GM18907 (cell line): ENCODE measurements around the gene SLC1A2.

Source experiments
- ATAC-seq: cut with Tn5 transposase; IDR thresholded peaks from one replicate; pipeline ENCODE4 v1.9.1; 2021; ENCODE audit warnings: mild to moderate bottlenecking, moderate library complexity; ENCODE audit not compliant: unreplicated experiment

SLC1A2 gene

GRCh38 chr11:35352077-35352888, 67.1 kb downstream of the SLC1A2 start:
- ATAC-seq, result no peak

- ATAC-seq, result no peak
These were observed 69.5 kb downstream of the SLC1A2 start for GRCh38 chr11:35349897-35350296.

GRCh38 chr11:35348898-35349687, 70.3 kb downstream of the SLC1A2 start:
- no peak for ATAC-seq

GRCh38 chr11:35347921-35348331, 71.4 kb downstream of the SLC1A2 start:
- ATAC-seq, result no peak

- ATAC-seq, result no peak
These were observed 72.0 kb downstream of the SLC1A2 start for GRCh38 chr11:35347173-35347878.

GRCh38 chr11:35346472-35347156, 72.7 kb downstream of the SLC1A2 start:
- no peak for ATAC-seq

GRCh38 chr11:35344681-35345574, 74.4 kb downstream of the SLC1A2 start:
- ATAC-seq, result no peak

- ATAC-seq, result peak; percentile 71
These were observed 76.2 kb downstream of the SLC1A2 start for GRCh38 chr11:35343033-35343598.

GRCh38 chr11:35340715-35341114, 78.6 kb downstream of the SLC1A2 start:
- no peak for ATAC-seq

- ATAC-seq, result no peak
These were observed 79.3 kb downstream of the SLC1A2 start for GRCh38 chr11:35340071-35340470.

GRCh38 chr11:35338921-35339320, 80.4 kb downstream of the SLC1A2 start:
- no peak for ATAC-seq

- no peak for ATAC-seq
These were observed 81.4 kb downstream of the SLC1A2 start for GRCh38 chr11:35337914-35338305.

GRCh38 chr11:35337136-35337913, 82.0 kb downstream of the SLC1A2 start:
- no peak for ATAC-seq

GRCh38 chr11:35336726-35337125, 82.6 kb downstream of the SLC1A2 start:
- ATAC-seq, result no peak

GRCh38 chr11:35335226-35335625, 84.1 kb downstream of the SLC1A2 start:
- no peak for ATAC-seq

GRCh38 chr11:35334385-35335090, 84.8 kb downstream of the SLC1A2 start:
- peak; percentile 87 for ATAC-seq

- no peak for ATAC-seq
These were observed 86.8 kb downstream of the SLC1A2 start for GRCh38 chr11:35332524-35332923.

GRCh38 chr11:35330931-35331330, 88.4 kb downstream of the SLC1A2 start:
- ATAC-seq, result peak; percentile 36
